Lung (tissue), 12 donors: Measurements from ENCODE around the gene ULK2. TPM values are rescaled to one million over a fixed set of nuclear protein-coding genes. Genes with fewer than 3 reads are reported as not detected.

Experiments
- ATAC-seq: fragments of 200-7000 bp; cut with Tn5 transposase; one replicate; pipeline ENCODE4 v1.9.1; 2020; ENCODE audit warnings: moderate number of reproducible peaks; ENCODE audit not compliant: insufficient read depth, low FRiP score
- DNase-seq, 3 donors: peaks; one replicate each; pipeline ENCODE4 v3.0.0-alpha.2; 2013 to 2017
- H3K27ac ChIP-seq, 2 donors: one replicate each; pipeline ENCODE4 v1.5.1; 2013; ENCODE audit warnings: mild to moderate bottlenecking in 2 of 2, moderate library complexity in 2 of 2, control low read depth in 1 of 2, inconsistent platforms in 1 of 2, low read depth in 1 of 2, low read length in 1 of 2
- H3K27me3 ChIP-seq, 3 donors: one replicate each; pipeline ENCODE4 v1.5.1; 2013; ENCODE audit warnings: low read length in 2 of 3; ENCODE audit not compliant: control insufficient read depth in 3 of 3, insufficient read depth in 3 of 3
- H3K36me3 ChIP-seq, 4 donors: one replicate each; pipeline ENCODE4 v1.5.1; 2013; ENCODE audit warnings: low read length in 4 of 4, mild to moderate bottlenecking in 1 of 4, moderate library complexity in 1 of 4; ENCODE audit not compliant: control insufficient read depth in 4 of 4, insufficient read depth in 4 of 4
- H3K4me1 ChIP-seq, 5 donors: one replicate each; pipeline ENCODE4 v1.5.1; 2013; ENCODE audit warnings: low read length in 5 of 5, mild to moderate bottlenecking in 2 of 5, moderate library complexity in 1 of 5; ENCODE audit not compliant: control insufficient read depth in 5 of 5, insufficient read depth in 5 of 5
- H3K4me3 ChIP-seq: one replicate; pipeline ENCODE4 v1.5.1; 2013; ENCODE audit warnings: mild to moderate bottlenecking, control low read depth, moderate library complexity
- H3K9ac ChIP-seq, 2 donors: one replicate each; pipeline ENCODE4 v1.5.1; 2013; ENCODE audit warnings: low read length in 2 of 2, control low read depth in 1 of 2; ENCODE audit not compliant: insufficient read depth in 1 of 2
- H3K9me3 ChIP-seq, 4 donors: one replicate each; pipeline ENCODE4 v1.5.1; 2013; ENCODE audit warnings: low read length in 3 of 4, mild to moderate bottlenecking in 1 of 4, moderate library complexity in 1 of 4; ENCODE audit not compliant: control insufficient read depth in 4 of 4, insufficient read depth in 3 of 4
- CTCF ChIP-seq: IDR thresholded peaks from 2 replicates; pipeline ENCODE4 v1.5.1; 2012; ENCODE audit warnings: mild to moderate bottlenecking; ENCODE audit errors: control extremely low read depth, extremely low read depth
- WGBS, 2 donors: extraction: QIAGEN DNeasy Blood & Tissue Kit; methylation state at CpG; one replicate each; pipeline ENCODE4 v1.1.7; 2013; 5-methylcytosine and 5-hydroxymethylcytosine counted together
- polyA plus RNA-seq, 2 donors: library from polyadenylated mRNA; stranded (reverse); fragments of 200-250 nt; gene quantifications; one replicate each; pipeline ENCODE4 v1.2.1, GENCODE V29; 2013
- total RNA-seq, 2 donors: library from RNA; depleted of rRNA in 1 of 2; stranded (reverse); fragments of >200 nt in 1 of 2; gene quantifications; one replicate each; pipeline ENCODE4 v1.2.1, GENCODE V29; 2014 to 2021
- donor health status: control.
- donor health status: control.
- donor health status: Bipolar disorder and iron deficiency.
- donor health status: healthy.
- donor health status: DM: yes; HTN: yes; CAD: no.

ULK2 gene
- total and polyA plus RNA-seq, 4 donors = 5.8 to 61.4 (median 16.5) TPM

- Histone ChIP-seq H3K4me3 (no peak overlapping the region), H3K9ac (no peak overlapping the region), H3K36me3 (peaks cover 25 to 68% (median 46%) of the 10 kb centered on the region in 4 donors), H3K27ac (no peak overlapping the region), H3K27me3 (no peaks in the 10 kb centered on the region), H3K9me3 (peaks cover 0 to 12% (median 8%) of the 10 kb centered on the region in 4 donors), H3K4me1 (no peaks in the 10 kb centered on the region)
- no peak for TF ChIP-seq CTCF
- no peak for ATAC-seq
- no peak for DNase-seq
- WGBS, 2 donors = 96 to 98% methylated on average over 3 of the region's 3 CpGs
Measured at GRCh38 chr17:19791918-19792550, 75.7 kb downstream of the ULK2 start.

- Histone ChIP-seq H3K9ac (no peak overlapping the region), H3K27ac (no peak overlapping the region), H3K4me3 (no peak overlapping the region), H3K9me3 (no peaks in the 10 kb centered on the region), H3K36me3 (peaks cover 11 to 30% (median 22%) of the 10 kb centered on the region in 4 donors), H3K4me1 (no peaks in the 10 kb centered on the region), H3K27me3 (no peaks in the 10 kb centered on the region)
- TF ChIP-seq CTCF = no peak
- 93 to 95% methylated on average over 7 of the region's 7 CpGs for WGBS, 2 donors
- DNase-seq (no peak), ATAC-seq (no peak)
Measured at GRCh38 chr17:19787733-19788357, 79.9 kb downstream of the ULK2 start.

DNA sequence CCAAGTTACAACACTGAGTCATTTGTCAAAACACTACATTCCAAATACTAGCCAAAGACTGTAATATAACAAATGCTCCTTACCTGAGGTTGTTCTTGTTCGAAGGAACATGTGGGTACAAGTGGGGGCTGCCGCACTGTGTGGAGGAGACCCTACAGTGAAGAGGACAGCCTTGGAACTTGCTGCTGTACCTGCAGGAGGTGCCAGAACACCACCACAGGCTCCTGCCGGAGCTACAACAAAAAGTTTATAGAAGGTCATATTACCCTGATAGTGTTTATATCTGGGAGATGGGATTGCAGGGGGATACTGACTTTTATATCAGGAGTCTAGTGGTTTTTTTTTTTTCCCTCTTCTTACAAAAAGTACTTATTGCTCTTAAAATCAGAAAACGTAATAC, 81.9 kb downstream of the ULK2 start:
- Histone ChIP-seq H3K9ac (no peak overlapping the region), H3K4me3 (no peak overlapping the region), H3K27me3 (no peaks in the 10 kb centered on the region), H3K4me1 (no peaks in the 10 kb centered on the region), H3K27ac (no peak overlapping the region), H3K36me3 (peaks cover 9 to 29% (median 25%) of the 10 kb centered on the region in 4 donors), H3K9me3 (no peaks in the 10 kb centered on the region)
- no peak for TF ChIP-seq CTCF
- no peak for ATAC-seq
- no peak for DNase-seq
- WGBS, 2 donors = 73% methylated on average over 4 of the region's 4 CpGs
